ENCODE data around the gene PRKCA.

- no peak for TF ChIP-seq EZH2phosphoT487 (IDR thresholded peaks at IDR 0.05; ENCODE audit: borderline replicate concordance, low read length)
- no peak for TF ChIP-seq CTCF (IDR thresholded peaks at IDR 0.05; ENCODE audit: low read depth, low read length, poor library complexity, severe bottlenecking)
These were observed 1.5 kb upstream of the PRKCA start for GRCh38 chr17:66300956-66301355.

Measured in DOHH2 (cell line).